ENCODE measurements around the gene GPATCH1. TPM values are rescaled to one million over a fixed set of nuclear protein-coding genes. Genes with fewer than 3 reads are reported as not detected.
"Not testable (repeated sequence)": the region's sequence is repeated elsewhere in the genome, so short reads cannot be mapped to it uniquely, and the experiment has no call there.

GPATCH1 gene
- total RNA-seq (2021) (12.4 and 16.6 TPM in 2 replicates), Bru-seq, nascent RNA (percentile 59 among the genes with signal in this experiment), BruChase-seq, experiment 1, labeled RNA remaining after a 2-hour chase (percentile 59 among the genes with signal in this experiment), BruChase-seq, experiment 2, labeled RNA remaining after a 6-hour chase (percentile 62 among the genes with signal in this experiment)
- long read RNA-seq, transcript GPATCH1-201 (20 exons, 3,492 nt) = major isoform, 39 of 47 reads
- long read RNA-seq, partial matches to known transcripts = 1 of 47 reads
- long read RNA-seq, other reads (novel, unspliced or antisense) = 7 of 47 reads

GRCh38 chr19:33080761-33081681 is at the start of gene GPATCH1:
Gene GPATCH1, plus strand, starts transcription at chr19:33081181. Its CDS starts 13 bp downstream, at chr19:33081194.
- Histone ChIP-seq H3K4me1 (ENCODE audit: insufficient read depth, low read length, poor library complexity, severe bottlenecking) (peaks cover 12% of the 10 kb centered on the region), H3K27ac (ENCODE audit: low read depth, low read length, poor library complexity, severe bottlenecking) (peak within 1 kb of the TSS; percentile 84), H3K9me3 (ENCODE audit: low read depth, low read length, poor library complexity, severe bottlenecking) (no peaks in the 10 kb centered on the region), H3K36me3 (ENCODE audit: insufficient read depth, low read length, poor library complexity, severe bottlenecking) (no peaks in the 10 kb centered on the region), H3K27me3 (replicated peaks; ENCODE audit: insufficient read depth, low read depth, low read length, poor library complexity) (no peaks in the 10 kb centered on the region), H3K4me3 (ENCODE audit: low read depth, low read length, poor library complexity, severe bottlenecking) (peak within 1 kb of the TSS; percentile 92)
- TF ChIP-seq EZH2 (IDR thresholded peaks at IDR 0.05; ENCODE audit: borderline replicate concordance, low read depth, low read length, poor library complexity, severe bottlenecking) (no peak), CTCF (conservative IDR thresholded peaks at IDR 0.05; ENCODE audit: low read depth, low read length) (no peak)
- intact Hi-C loops (cut with micrococcal nuclease; ENCODE audit: unreplicated experiment) = no loop called here
- CTCF ChIA-PET = no interaction called here
- DNase-seq (ENCODE audit: low spot score) = peak; percentile 94
- TSS peak; percentile 76 for BruUV-seq (replicated peaks)
- POLR2A ChIA-PET (ENCODE audit: low non-redundant PET) = no interaction called here

- no TSS peak for BruUV-seq (replicated peaks)
- Histone ChIP-seq H3K36me3 (ENCODE audit: insufficient read depth, low read length, poor library complexity, severe bottlenecking) (no peaks in the 10 kb centered on the region), H3K4me1 (ENCODE audit: insufficient read depth, low read length, poor library complexity, severe bottlenecking) (no peaks in the 10 kb centered on the region), H3K4me3 (ENCODE audit: low read depth, low read length, poor library complexity, severe bottlenecking) (no peak overlapping the region), H3K27ac (ENCODE audit: low read depth, low read length, poor library complexity, severe bottlenecking) (no peak overlapping the region), H3K27me3 (replicated peaks; ENCODE audit: insufficient read depth, low read depth, low read length, poor library complexity) (no peaks in the 10 kb centered on the region), H3K9me3 (ENCODE audit: low read depth, low read length, poor library complexity, severe bottlenecking) (no peaks in the 10 kb centered on the region)
- no peak for DNase-seq (ENCODE audit: low spot score)
- POLR2A ChIA-PET (ENCODE audit: low non-redundant PET) = interaction anchor here (0.6 kb wide), 1 partner anchor 59 kb away, joined by 3 read pairs; no protein-coding TSS in a partner anchor
- intact Hi-C loops (cut with micrococcal nuclease; ENCODE audit: unreplicated experiment) = no loop called here
- CTCF ChIA-PET = interaction anchor here (0.6 kb wide), 1 partner anchor 22 kb away, joined by 6 read pairs; no protein-coding TSS in a partner anchor
- TF ChIP-seq EZH2 (IDR thresholded peaks at IDR 0.05; ENCODE audit: borderline replicate concordance, low read depth, low read length, poor library complexity, severe bottlenecking) (no peak), CTCF (conservative IDR thresholded peaks at IDR 0.05; ENCODE audit: low read depth, low read length) (no peak)
Observed at GRCh38 chr19:33032218-33032781, 48.7 kb upstream of the GPATCH1 start.

GRCh38 chr19:33035461-33035860 is 45.5 kb upstream of the GPATCH1 start:
- Histone ChIP-seq H3K9me3 (ENCODE audit: low read depth, low read length, poor library complexity, severe bottlenecking) (no peaks in the 10 kb centered on the region), H3K4me3 (ENCODE audit: low read depth, low read length, poor library complexity, severe bottlenecking) (no peak overlapping the region), H3K36me3 (ENCODE audit: insufficient read depth, low read length, poor library complexity, severe bottlenecking) (no peaks in the 10 kb centered on the region), H3K27ac (ENCODE audit: low read depth, low read length, poor library complexity, severe bottlenecking) (no peak overlapping the region), H3K4me1 (ENCODE audit: insufficient read depth, low read length, poor library complexity, severe bottlenecking) (no peaks in the 10 kb centered on the region), H3K27me3 (replicated peaks; ENCODE audit: insufficient read depth, low read depth, low read length, poor library complexity) (no peaks in the 10 kb centered on the region)
- BruUV-seq (replicated peaks) = no TSS peak
- POLR2A ChIA-PET (ENCODE audit: low non-redundant PET) = no interaction called here
- intact Hi-C loops (cut with micrococcal nuclease; ENCODE audit: unreplicated experiment) = no loop called here
- TF ChIP-seq CTCF (conservative IDR thresholded peaks at IDR 0.05; ENCODE audit: low read depth, low read length) (no peak), EZH2 (IDR thresholded peaks at IDR 0.05; ENCODE audit: borderline replicate concordance, low read depth, low read length, poor library complexity, severe bottlenecking) (no peak)
- CTCF ChIA-PET = no interaction called here
- DNase-seq (ENCODE audit: low spot score) = no peak

GRCh38 chr19:33036370-33037167 is 44.4 kb upstream of the GPATCH1 start:
- H3K4me3 ChIP-seq (ENCODE audit: low read depth, low read length, poor library complexity, severe bottlenecking); intact Hi-C loops (cut with micrococcal nuclease; ENCODE audit: unreplicated experiment); BruUV-seq (replicated peaks); POLR2A ChIA-PET (ENCODE audit: low non-redundant PET); DNase-seq (ENCODE audit: low spot score); H3K4me1 ChIP-seq (ENCODE audit: insufficient read depth, low read length, poor library complexity, severe bottlenecking); CTCF ChIA-PET; H3K36me3 ChIP-seq (ENCODE audit: insufficient read depth, low read length, poor library complexity, severe bottlenecking); H3K9me3 ChIP-seq (ENCODE audit: low read depth, low read length, poor library complexity, severe bottlenecking); H3K27ac ChIP-seq (ENCODE audit: low read depth, low read length, poor library complexity, severe bottlenecking); H3K27me3 ChIP-seq (replicated peaks; ENCODE audit: insufficient read depth, low read depth, low read length, poor library complexity): not testable (repeated sequence)
